HEK293 (cell line): ENCODE data around the gene FGFR4.

Experiments used
- CTCF ChIA-PET: fragments of 350-600 bp; formaldehyde crosslinking; extraction: SDS; loops from one replicate; lab custom pipeline; 2021; ENCODE audit warnings: antibody characterized with exemption; lab: Yijun Ruan, JAX
- POLR2A ChIA-PET: fragments of 300-600 bp; formaldehyde crosslinking; extraction: SDS; loops from one replicate; lab custom pipeline; 2020; ENCODE audit warnings: antibody characterized with exemption, inconsistent platforms; lab: Yijun Ruan, JAX
- H3K27ac ChIP-seq: fragments of 200-500 bp; sonication (Bioruptor generic); 2 replicates; pipeline ENCODE4 v1.5.1; 2014; ENCODE audit warnings: low read depth, low read length, control low read depth, inconsistent platforms; ENCODE audit errors: extremely low read depth
- H3K36me3 ChIP-seq, 2 experiments: fragments of 200-500 bp in 1 of 2; sonication (Bioruptor generic) in 1 of 2; 1 replicate in 1 of 2; 2 replicates in 1 of 2; pipeline ENCODE4 v1.5.1; 2014 to 2017; ENCODE audit warnings: inconsistent platforms in 2 of 2, low read length in 2 of 2; ENCODE audit not compliant: control insufficient read depth in 2 of 2, insufficient read depth in 1 of 2
- H3K4me1 ChIP-seq: fragments of 200-500 bp; sonication (Bioruptor generic); 2 replicates; pipeline ENCODE4 v1.5.1; 2014; ENCODE audit warnings: mild to moderate bottlenecking, low read length, inconsistent platforms; ENCODE audit not compliant: control insufficient read depth, insufficient read depth
- H3K4me3 ChIP-seq: 2 replicates; pipeline ENCODE4 v1.5.1; 2011; ENCODE audit warnings: low read depth, mild to moderate bottlenecking, control low read depth, low read length, moderate library complexity
- H3K9me3 ChIP-seq: fragments of 200-500 bp; sonication (Bioruptor generic); 2 replicates; pipeline ENCODE4 v1.5.1; 2014; ENCODE audit warnings: low read depth, low read length, inconsistent platforms; ENCODE audit not compliant: control insufficient read depth, insufficient read depth
- AEBP2 ChIP-seq: fragments of 450-650 bp; formaldehyde crosslinking; IDR thresholded peaks from 2 replicates; pipeline ENCODE4 v1.5.1; 2016; ENCODE audit warnings: missing biosample characterization, missing genetic modification characterization, borderline replicate concordance
- BCL11B ChIP-seq: fragments of 450-650 bp; formaldehyde crosslinking; IDR thresholded peaks from 2 replicates; pipeline ENCODE4 v1.5.1; 2016; ENCODE audit warnings: low read depth, missing biosample characterization, missing genetic modification characterization
- CTCF ChIP-seq: fragments of 450-650 bp; formaldehyde crosslinking; IDR thresholded peaks from 2 replicates; pipeline ENCODE4 v1.5.1; 2016; ENCODE audit warnings: missing biosample characterization, missing genetic modification characterization
- EGR2 ChIP-seq: fragments of 450-650 bp; formaldehyde crosslinking; IDR thresholded peaks from 2 replicates; pipeline ENCODE4 v1.5.1; 2016; ENCODE audit warnings: low read depth, missing biosample characterization, missing genetic modification characterization
- IKZF3 ChIP-seq: fragments of 450-650 bp; IDR thresholded peaks from 2 replicates; pipeline ENCODE4 v1.5.0; 2018; ENCODE audit warnings: missing biosample characterization, mild to moderate bottlenecking, missing genetic modification characterization, moderate library complexity
- KLF1 ChIP-seq: fragments of 450-650 bp; formaldehyde crosslinking; IDR thresholded peaks from 2 replicates; pipeline ENCODE4 v1.5.1; 2016; ENCODE audit warnings: missing biosample characterization, missing genetic modification characterization
- KLF16 ChIP-seq: fragments of 450-650 bp; formaldehyde crosslinking; IDR thresholded peaks from 2 replicates; pipeline ENCODE4 v1.5.1; 2017; ENCODE audit warnings: missing biosample characterization, missing genetic modification characterization
- KLF8 ChIP-seq: fragments of 450-650 bp; formaldehyde crosslinking; IDR thresholded peaks from 2 replicates; pipeline ENCODE4 v1.5.1; 2016; ENCODE audit warnings: missing biosample characterization, missing genetic modification characterization
- YY2 ChIP-seq: fragments of 450-650 bp; formaldehyde crosslinking; IDR thresholded peaks from 2 replicates; pipeline ENCODE4 v1.5.1; 2016; ENCODE audit warnings: missing biosample characterization, missing genetic modification characterization
- ZBTB17 ChIP-seq: fragments of 450-650 bp; formaldehyde crosslinking; IDR thresholded peaks from 2 replicates; pipeline ENCODE4 v1.5.1; 2016; ENCODE audit warnings: missing biosample characterization, missing genetic modification characterization
- ZBTB20 ChIP-seq: fragments of 450-650 bp; formaldehyde crosslinking; IDR thresholded peaks from 2 replicates; pipeline ENCODE4 v1.5.1; 2016; ENCODE audit warnings: missing biosample characterization, missing genetic modification characterization
- ZFP41 ChIP-seq: fragments of 450-650 bp; formaldehyde crosslinking; IDR thresholded peaks from 2 replicates; pipeline ENCODE4 v1.5.1; 2016; ENCODE audit warnings: missing biosample characterization, missing genetic modification characterization, borderline replicate concordance
- ZNF19 ChIP-seq: fragments of 450-650 bp; formaldehyde crosslinking; IDR thresholded peaks from 2 replicates; pipeline ENCODE4; 2016; ENCODE audit warnings: missing biosample characterization, missing genetic modification characterization, low read depth
- ZNF214 ChIP-seq: fragments of 450-650 bp; formaldehyde crosslinking; IDR thresholded peaks from 2 replicates; pipeline ENCODE4 v1.5.1; 2017; ENCODE audit warnings: missing biosample characterization, mild to moderate bottlenecking, missing genetic modification characterization, borderline replicate concordance
- ZNF341 ChIP-seq: fragments of 450-650 bp; formaldehyde crosslinking; IDR thresholded peaks from 2 replicates; pipeline ENCODE4; 2016; ENCODE audit warnings: low read depth, missing biosample characterization, missing genetic modification characterization
- ZNF354C ChIP-seq: fragments of 450-650 bp; formaldehyde crosslinking; IDR thresholded peaks from 2 replicates; pipeline ENCODE4 v1.5.1; 2016; ENCODE audit warnings: missing biosample characterization, missing genetic modification characterization, low read depth, borderline replicate concordance
- ZNF426 ChIP-seq: fragments of 450-650 bp; formaldehyde crosslinking; IDR thresholded peaks from 2 replicates; pipeline ENCODE4 v1.5.1; 2017; ENCODE audit warnings: missing biosample characterization, missing genetic modification characterization, mild to moderate bottlenecking, inconsistent platforms, moderate library complexity
- ZNF513 ChIP-seq: fragments of 450-650 bp; IDR thresholded peaks from 2 replicates; pipeline ENCODE4 v1.5.1; 2018; ENCODE audit warnings: missing biosample characterization, missing genetic modification characterization
- ZNF514 ChIP-seq: fragments of 450-650 bp; formaldehyde crosslinking; IDR thresholded peaks from 2 replicates; pipeline ENCODE4 v1.5.1; 2016; ENCODE audit warnings: missing biosample characterization, missing genetic modification characterization
- ZNF548 ChIP-seq: fragments of 450-650 bp; formaldehyde crosslinking; IDR thresholded peaks from 2 replicates; pipeline ENCODE4 v1.5.1; 2016; ENCODE audit warnings: missing biosample characterization, missing genetic modification characterization
- ZNF549 ChIP-seq: fragments of 450-650 bp; IDR thresholded peaks from 2 replicates; pipeline ENCODE4 v1.5.1; 2018; ENCODE audit warnings: missing biosample characterization, missing genetic modification characterization, mild to moderate bottlenecking, inconsistent platforms, moderate library complexity
- ZNF701 ChIP-seq: fragments of 450-650 bp; formaldehyde crosslinking; IDR thresholded peaks from 2 replicates; pipeline ENCODE4 v1.5.1; 2016; ENCODE audit warnings: missing biosample characterization, missing genetic modification characterization
- ZNF843 ChIP-seq: fragments of 450-650 bp; formaldehyde crosslinking; IDR thresholded peaks from 2 replicates; pipeline ENCODE4 v1.5.1; 2016; ENCODE audit warnings: missing biosample characterization, missing genetic modification characterization
- TF ChIP-seq, protein P1 (sequence below): fragments of 450-650 bp; formaldehyde crosslinking; IDR thresholded peaks from 2 replicates; pipeline ENCODE4 v1.5.0; 2017; ENCODE audit warnings: missing biosample characterization, missing genetic modification characterization, borderline replicate concordance
- TF ChIP-seq, protein P2 (sequence below): fragments of 450-650 bp; formaldehyde crosslinking; IDR thresholded peaks from 2 replicates; pipeline ENCODE4 v1.5.1; 2016; ENCODE audit warnings: missing biosample characterization, missing genetic modification characterization

FGFR4 gene

DNA sequence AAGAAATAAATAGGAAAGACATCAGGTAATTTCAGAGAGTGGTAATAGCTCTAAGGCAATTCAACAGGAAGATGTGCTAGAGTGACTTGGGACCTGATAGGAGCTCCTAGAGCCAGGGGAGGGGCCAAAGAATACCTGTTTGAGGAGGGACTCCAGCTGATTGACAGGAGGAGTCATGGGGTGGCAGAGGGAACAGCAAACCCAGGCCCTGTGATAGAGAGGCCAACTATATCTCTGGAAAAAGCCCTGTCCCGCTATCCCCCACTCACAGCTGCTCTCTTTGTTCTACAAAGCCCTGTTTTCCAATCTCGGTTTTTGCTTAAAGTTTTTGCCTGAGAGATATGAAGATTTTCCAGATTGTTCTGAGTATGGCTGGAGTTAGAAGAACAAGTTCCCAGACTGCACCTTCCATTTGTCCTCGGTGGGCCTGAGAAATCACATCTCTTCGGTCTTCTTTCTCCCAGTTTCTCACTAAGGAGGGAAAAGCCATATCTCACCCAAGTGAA, 37.8 kb downstream of the FGFR4 start:
- TF ChIP-seq ZBTB17, result no peak
- peak; percentile 79 for TF ChIP-seq ZNF341
- no peak for TF ChIP-seq IKZF3
- TF ChIP-seq ZBTB20 (tag by site-specific recombination), result no peak
- TF ChIP-seq YY2 (tag by site-specific recombination), result no peak
- TF ChIP-seq KLF1 (tag by site-specific recombination), result no peak
- no peak for TF ChIP-seq ZNF701
- no peaks in the 10 kb centered on the region for H3K9me3 ChIP-seq

GRCh38 chr5:177126771-177127170, 40.1 kb downstream of the FGFR4 start:
- Histone ChIP-seq H3K27ac (no peak overlapping the region), H3K36me3 (no peaks in the 10 kb centered on the region), H3K9me3 (no peaks in the 10 kb centered on the region), H3K4me1 (no peaks in the 10 kb centered on the region), H3K4me3 (no peak overlapping the region)
- POLR2A ChIA-PET, result no interaction called here
- TF ChIP-seq KLF8 (tag by site-specific recombination) (no peak), BCL11B (tag by site-specific recombination) (no peak), AEBP2 (no peak), ZNF354C (tag by site-specific recombination) (no peak), ZNF214 (tag by site-specific recombination) (no peak), ZNF19 (tag by site-specific recombination) (no peak), ZNF843 (no peak), KLF16 (tag by site-specific recombination) (no peak)
- TF ChIP-seq, protein P1, sequence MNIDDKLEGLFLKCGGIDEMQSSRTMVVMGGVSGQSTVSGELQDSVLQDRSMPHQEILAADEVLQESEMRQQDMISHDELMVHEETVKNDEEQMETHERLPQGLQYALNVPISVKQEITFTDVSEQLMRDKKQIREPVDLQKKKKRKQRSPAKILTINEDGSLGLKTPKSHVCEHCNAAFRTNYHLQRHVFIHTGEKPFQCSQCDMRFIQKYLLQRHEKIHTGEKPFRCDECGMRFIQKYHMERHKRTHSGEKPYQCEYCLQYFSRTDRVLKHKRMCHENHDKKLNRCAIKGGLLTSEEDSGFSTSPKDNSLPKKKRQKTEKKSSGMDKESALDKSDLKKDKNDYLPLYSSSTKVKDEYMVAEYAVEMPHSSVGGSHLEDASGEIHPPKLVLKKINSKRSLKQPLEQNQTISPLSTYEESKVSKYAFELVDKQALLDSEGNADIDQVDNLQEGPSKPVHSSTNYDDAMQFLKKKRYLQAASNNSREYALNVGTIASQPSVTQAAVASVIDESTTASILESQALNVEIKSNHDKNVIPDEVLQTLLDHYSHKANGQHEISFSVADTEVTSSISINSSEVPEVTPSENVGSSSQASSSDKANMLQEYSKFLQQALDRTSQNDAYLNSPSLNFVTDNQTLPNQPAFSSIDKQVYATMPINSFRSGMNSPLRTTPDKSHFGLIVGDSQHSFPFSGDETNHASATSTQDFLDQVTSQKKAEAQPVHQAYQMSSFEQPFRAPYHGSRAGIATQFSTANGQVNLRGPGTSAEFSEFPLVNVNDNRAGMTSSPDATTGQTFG, result no peak
- TF ChIP-seq, protein P2, sequence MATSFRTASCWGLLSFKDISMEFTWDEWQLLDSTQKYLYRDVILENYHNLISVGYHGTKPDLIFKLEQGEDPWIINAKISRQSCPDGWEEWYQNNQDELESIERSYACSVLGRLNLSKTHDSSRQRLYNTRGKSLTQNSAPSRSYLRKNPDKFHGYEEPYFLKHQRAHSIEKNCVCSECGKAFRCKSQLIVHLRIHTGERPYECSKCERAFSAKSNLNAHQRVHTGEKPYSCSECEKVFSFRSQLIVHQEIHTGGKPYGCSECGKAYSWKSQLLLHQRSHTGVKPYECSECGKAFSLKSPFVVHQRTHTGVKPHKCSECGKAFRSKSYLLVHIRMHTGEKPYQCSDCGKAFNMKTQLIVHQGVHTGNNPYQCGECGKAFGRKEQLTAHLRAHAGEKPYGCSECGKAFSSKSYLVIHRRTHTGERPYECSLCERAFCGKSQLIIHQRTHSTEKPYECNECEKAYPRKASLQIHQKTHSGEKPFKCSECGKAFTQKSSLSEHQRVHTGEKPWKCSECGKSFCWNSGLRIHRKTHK, result no peak
- CTCF ChIA-PET, result interaction anchor here (1.3 to 2.4 kb wide), 2 partner anchors 13 to 209 kb away, joined by 5 to 15 read pairs; no protein-coding TSS in a partner anchor

More for the DNA sequence above, 37.8 kb downstream of the FGFR4 start:
- Histone ChIP-seq H3K36me3 (no peaks in the 10 kb centered on the region), H3K27ac (no peak overlapping the region), H3K4me1 (no peaks in the 10 kb centered on the region), H3K4me3 (no peak overlapping the region)
- ChIA-PET POLR2A (no interaction called here), CTCF (interaction anchor here (0.5 kb wide), 1 partner anchor 346 kb away, joined by 3 read pairs; no protein-coding TSS in a partner anchor)

DNA sequence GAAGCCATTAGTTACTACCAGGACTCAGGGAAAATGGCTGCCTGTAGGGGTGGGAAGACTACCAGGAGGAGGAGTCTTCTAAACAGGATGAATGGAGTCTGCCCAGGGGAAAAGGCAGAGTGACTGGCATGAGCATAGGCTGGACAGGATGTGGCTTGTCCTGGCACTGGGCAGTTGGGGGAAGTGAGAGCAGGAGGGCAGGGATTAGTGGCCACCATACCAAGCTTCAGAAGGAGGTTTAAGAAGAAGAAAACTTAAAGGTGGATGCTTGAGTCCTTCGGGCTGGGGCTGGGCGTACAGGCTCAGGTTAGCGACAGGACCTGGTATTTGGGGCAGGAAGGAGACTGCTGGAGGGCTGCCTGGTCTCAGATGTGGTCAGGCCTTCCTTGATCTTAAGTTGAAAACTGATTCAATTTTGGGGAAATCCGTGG, 41.9 kb downstream of the FGFR4 start:
- CTCF ChIA-PET, result interaction anchor here (0.6 to 1.4 kb wide), 2 partner anchors 38 to 468 kb away, joined by 3 to 4 read pairs; no protein-coding TSS in a partner anchor
- no peak for TF ChIP-seq ZFP41 (tag by site-specific recombination)
- no peak for TF ChIP-seq ZNF549 (tag by site-specific recombination)
- TF ChIP-seq ZNF513 (tag by site-specific recombination), result no peak
- no peak for TF ChIP-seq ZNF548
- TF ChIP-seq CTCF (tag by site-specific recombination), result no peak
- TF ChIP-seq ZBTB17, result no peak
- no peak for TF ChIP-seq ZNF514
- TF ChIP-seq ZNF426 (tag by site-specific recombination), result no peak
- no peak for TF ChIP-seq EGR2 (tag by site-specific recombination)

More for the DNA sequence above, 41.9 kb downstream of the FGFR4 start:
- H3K4me3 ChIP-seq, result no peak overlapping the region
- H3K9me3 ChIP-seq, result no peaks in the 10 kb centered on the region
- H3K4me1 ChIP-seq, result no peaks in the 10 kb centered on the region
- H3K27ac ChIP-seq, result no peak overlapping the region
- POLR2A ChIA-PET, result no interaction called here
- H3K36me3 ChIP-seq, result no peaks in the 10 kb centered on the region
